Stimulated activated CD8-positive, alpha-beta memory T cell treated with anti-CD3 and anti-CD28 coated beads, Interleukin-4, amount 100 ng/mL, for 48 hours (primary cell): ENCODE measurements around the gene SCOC.
"Not testable (repeated sequence)": the region's sequence is repeated elsewhere in the genome, so short reads cannot be mapped to it uniquely, and the experiment has no call there.

Source experiments
- DNase-seq: peaks from one replicate; pipeline ENCODE4 v3.0.0-alpha.2; 2020

SCOC gene

DNA sequence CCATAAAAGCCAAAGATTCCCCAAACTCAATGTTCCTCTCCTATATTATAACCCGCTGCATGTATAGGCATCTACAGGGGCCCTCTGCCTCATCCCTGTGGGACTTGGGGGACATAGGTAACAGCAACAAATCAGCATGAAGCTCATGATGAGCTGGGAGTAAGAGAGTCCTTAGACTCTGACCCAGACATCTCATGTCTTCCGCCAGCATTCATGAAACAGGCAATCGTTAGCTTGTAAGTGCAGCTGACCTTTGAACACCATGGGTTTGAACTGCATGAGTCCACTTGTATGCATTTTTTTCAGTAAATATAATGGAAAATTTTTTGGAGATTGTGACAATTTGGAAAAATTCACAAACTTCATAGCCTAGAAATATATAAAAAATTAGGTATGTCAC, 10.4 kb upstream of the SCOC start:
- no peak for DNase-seq

DNA sequence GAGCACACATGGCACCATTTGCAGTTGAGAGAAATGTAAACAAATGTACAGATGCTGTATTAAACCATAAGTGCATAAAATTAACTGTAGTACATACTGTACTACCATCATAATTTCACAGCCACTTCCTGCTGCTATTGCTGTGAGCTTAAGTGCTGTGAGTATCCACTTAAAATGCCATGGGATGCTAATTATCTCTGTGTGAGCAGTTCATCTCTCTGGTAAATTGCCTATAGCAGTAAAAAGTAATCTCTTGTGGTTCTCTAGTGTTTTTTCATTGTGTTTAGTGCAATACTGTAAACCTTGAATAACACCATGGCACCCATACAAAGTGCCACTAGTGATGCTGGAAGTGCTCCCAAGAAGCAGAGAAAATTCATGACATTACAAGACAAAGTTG, 9.9 kb upstream of the SCOC start:
- DNase-seq, result no peak

DNA sequence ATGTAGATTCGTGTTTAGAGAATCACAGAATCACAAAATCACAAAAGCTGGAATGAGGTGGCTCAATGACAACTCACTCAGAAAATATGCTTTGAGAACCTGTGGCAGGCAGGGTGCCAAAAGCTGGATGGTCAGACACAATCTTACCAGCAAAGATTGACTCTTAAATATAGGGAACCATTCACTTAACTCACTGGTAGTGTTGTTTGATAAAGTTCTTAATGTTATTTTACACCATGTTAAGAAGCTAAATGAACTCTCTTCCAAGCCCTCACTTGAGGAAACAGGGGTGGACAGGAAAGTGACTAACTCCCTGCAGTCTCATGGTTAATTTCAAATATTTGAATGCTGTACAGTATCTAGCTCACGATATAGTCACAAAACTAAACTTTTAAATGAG, 5.7 kb upstream of the SCOC start:
- no peak for DNase-seq

DNA sequence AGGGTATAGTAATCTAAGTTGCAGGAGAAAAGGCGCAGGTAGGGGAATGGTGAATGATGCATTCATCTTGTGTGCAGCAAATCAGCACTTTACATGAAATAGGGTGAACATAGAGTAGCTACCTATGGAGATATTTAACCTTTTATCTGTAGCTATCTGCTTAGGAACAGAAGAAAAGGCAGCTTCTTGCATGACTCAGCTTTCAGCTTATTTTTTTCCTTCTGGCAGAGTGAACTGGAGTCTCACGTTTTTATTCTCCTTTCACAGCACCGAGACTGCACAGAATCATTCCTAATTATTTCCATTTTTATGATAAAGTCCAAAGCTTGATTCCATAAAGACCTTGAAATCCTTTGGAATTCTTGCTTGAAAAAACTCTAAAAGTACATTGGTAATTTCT, 4.8 kb upstream of the SCOC start:
- no peak for DNase-seq

DNA sequence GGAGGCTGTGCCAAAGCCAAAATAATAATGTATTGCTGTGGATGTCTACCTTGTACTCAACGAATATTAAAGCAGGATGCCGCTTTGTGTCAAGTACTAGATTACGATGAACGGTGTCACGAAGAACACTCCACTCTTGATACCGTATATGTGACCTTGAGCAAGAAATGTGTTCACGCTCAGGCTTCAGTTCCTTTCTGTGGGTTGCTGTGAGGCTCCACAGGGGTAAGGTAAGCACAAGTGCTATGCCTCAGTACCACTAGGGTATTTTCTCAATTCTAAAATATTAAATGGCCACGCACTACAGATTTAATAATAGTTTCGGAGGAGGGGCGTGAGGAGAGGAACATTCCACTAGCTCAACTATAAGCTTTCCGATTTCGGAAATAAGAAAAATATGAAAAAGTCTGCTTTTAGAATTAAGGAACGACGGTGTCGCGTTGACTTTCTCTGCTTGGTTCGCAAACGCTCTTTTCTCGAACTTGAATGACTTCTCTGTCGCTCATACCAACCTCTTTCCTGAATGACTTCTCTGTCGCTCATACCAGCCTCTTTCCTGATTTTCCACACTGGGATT, 607 bp upstream of the SCOC start:
- DNase-seq, result peak; percentile 34

DNA sequence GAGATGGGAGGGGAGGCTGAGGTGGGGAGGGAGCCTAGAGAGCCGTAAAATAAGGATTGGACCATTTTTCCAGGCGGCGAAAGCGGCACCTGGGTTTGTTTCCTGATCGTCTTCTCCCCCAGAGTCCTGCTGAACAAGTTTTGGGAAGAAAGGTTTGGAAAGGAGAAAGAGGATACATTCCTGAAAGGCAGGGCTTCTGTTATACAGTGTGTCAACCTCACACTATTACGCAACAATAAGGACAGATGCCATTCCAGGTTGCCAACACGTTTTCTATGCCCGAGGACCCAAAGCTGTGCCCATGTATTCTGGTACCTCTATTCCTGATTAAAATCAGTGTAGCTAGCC, 658 bp downstream of the SCOC start:
- no peak for DNase-seq

DNA sequence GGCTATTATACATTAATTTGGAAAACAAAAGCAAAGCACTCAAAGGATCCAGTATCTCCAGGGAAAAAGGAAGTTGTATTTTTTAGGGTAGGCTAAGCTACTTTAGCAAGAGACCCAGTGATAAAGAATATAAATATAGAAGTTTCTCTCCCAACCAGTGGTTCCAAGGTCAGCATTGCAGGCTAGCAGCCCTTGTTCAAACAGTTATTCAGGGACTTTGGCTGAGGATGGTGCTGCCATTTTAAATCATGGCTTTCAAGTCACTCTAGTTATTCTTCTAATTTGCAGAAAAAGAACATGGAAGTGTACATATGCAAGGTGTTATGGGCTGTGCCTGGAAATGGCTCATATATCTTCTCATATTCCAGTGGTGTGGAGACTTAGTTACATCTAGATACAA, 9.3 kb downstream of the SCOC start:
- DNase-seq, result no peak

DNA sequence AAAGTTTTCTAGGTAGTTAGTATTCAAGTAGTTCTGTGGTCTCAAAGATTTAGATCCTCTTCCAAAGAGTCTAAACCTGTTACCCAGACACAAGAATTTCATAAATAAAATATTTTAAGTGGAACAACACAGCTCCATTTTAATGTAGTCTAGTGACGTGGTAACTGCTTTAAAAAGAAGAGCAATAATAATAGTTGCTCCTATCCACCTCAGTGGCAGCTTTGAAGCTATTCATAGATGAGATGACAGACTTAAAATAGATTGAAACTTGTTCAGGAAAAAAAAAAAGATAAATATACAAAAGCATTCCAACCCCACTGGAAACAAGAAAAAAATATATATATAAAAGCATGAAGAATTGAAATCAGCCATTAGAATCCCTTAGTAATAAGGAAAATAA, 14.6 kb downstream of the SCOC start:
- DNase-seq, result no peak

DNA sequence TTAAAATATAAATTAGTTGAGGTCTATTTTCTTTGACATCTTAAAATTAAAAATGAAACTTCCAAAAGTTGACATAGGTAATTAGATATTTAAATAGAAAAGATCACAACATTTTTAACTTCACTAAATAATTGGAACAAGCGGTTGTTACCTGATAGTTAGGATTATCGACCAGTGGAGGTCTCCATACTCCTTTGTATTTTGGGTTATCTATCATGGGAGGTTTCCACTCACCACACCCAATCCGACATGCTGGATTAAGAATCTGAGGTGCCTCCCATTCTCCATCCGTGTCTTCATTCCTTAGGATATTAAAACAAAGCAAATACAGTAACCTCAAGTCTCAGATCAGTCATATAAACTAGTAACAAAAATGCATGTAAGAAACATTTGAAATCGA, 22.2 kb downstream of the SCOC start:
- DNase-seq, result no peak

DNA sequence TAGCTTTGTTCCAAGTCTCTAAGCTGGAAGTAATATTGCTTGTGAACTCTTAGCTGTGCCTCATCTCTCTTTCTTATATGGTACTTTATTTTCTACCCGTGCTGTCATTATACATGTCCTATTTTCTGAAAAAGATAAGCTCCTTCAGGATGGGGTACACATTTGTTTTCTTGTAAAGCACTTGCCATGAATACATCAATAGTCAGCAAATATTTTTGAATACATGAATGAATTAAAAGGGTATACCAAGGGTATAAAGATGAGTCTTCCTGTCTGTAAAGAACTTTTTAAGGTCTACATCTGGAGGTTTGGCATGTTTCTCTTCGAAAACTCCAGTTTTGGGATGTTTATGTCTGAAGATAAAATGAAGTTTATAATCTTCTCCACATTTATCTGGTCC, 26.7 kb downstream of the SCOC start:
- DNase-seq, result no peak

DNA sequence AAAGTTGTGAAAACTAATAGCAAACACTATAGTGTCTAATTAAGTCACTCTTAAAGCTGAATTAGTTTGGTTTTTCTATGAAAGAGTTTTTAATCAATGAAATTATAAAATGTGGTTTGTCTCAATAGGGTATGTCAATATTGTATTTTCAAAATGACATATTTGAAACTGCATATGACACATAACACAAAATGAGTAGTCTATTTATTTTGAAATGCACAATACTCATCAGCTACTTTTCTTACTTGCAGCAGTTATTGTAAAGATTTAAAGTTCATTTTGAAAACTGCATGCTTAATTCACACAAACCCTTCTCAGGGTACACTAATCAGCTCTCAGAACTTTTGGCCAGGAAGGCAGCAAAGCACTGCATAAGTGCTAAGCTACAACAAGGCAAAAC, 32.8 kb downstream of the SCOC start:
- no peak for DNase-seq

DNA sequence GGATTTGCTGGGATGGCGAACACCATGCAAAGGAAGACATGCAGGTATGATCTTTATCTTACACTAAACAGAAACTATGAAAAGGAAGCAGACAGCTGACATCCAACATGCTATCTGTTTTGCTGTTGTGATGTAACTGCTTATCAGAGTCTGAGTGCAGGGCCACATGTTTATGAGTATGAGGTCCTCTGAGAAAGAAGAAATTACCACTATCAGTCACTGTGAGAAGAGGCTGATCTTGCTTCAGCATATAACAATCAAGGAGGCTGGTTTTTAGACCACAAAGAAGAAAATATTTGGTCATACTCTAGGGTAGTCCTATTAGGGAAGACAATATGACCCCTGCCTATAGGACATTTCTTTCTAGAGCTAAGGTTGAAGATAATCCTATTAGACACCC, 35.5 kb downstream of the SCOC start:
- DNase-seq, result no peak

DNA sequence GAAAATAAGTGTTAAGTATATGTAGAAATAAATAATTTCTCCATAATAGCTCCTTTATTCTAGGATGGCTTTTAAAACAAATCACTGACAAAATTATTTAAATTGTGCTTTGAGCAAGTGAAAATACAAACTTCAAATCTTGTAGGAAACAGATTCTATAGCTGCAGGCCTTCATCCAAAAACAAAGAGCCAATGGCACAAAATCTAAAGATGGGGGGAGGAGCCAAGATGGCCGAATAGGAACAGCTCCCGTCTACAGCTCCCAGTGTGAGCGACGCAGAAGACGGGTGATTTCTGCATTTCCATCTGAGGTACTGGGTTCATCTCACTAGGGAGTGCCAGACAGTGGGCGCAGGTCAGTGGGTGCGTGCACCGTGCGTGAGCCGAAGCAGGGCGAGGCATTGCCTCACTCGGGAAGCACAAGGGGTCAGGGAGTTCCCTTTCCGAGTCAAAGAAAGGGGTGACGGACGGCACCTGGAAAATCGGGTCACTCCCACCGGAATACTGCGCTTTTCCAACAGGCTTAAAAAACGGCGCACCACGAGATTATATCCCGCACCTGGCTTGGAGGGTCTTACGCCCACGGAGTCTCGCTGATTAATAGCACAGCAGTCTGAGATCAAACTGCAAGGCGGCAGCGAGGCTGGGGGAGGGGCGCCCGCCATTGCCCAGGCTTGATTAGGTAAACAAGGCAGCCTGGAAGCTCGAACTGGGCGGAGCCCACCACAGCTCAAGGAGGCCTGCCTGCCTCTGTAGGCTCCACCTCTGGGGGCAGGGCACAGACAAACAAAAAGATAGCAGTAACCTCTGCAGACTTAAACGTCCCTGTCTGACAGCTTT, 39.9 kb downstream of the SCOC start:
- not testable (repeated sequence) for DNase-seq

DNA sequence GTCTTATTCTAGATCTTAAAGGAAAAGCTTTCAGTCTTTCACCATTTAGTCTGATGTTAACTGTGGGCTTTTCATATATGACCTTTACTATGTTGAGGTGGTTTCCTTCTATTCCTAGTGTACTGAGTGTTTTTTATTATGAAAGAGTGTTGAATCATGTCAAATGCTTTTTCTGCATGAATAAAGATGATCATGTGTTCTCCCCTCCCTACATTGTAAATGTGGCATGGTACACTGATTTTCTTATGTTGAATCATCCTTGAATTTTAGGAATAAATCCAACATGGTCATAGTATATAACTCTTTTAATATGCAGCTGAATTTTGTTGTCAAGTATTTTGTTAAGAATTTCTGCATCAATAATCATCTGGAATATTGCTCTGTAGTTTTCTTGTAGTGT, 49.7 kb downstream of the SCOC start:
- no peak for DNase-seq

DNA sequence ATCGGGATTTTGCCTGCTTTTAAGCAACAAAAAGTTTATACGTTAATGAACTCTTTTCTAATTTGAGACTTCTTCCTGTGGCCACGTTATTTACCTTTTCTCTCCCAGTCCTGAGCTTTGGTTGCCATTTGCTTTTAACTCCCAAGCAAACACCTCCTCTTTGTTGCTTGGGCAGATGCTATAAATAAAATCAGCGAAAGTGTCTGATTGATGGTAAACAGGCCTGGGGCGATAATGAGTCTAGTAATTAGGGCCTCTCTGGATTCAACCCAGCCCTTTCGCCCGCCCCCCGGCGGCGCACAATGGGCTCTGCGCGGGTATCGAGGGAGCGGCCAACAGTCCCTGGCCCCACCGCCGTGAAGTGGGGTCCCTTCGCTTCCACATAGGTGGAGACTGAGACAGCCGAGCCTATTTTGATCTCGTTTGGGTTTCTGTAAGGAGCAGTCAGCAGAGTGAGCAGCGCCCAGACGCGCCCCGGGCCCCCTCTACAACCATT, 53.2 kb downstream of the SCOC start:
- DNase-seq, result peak; percentile 32

DNA sequence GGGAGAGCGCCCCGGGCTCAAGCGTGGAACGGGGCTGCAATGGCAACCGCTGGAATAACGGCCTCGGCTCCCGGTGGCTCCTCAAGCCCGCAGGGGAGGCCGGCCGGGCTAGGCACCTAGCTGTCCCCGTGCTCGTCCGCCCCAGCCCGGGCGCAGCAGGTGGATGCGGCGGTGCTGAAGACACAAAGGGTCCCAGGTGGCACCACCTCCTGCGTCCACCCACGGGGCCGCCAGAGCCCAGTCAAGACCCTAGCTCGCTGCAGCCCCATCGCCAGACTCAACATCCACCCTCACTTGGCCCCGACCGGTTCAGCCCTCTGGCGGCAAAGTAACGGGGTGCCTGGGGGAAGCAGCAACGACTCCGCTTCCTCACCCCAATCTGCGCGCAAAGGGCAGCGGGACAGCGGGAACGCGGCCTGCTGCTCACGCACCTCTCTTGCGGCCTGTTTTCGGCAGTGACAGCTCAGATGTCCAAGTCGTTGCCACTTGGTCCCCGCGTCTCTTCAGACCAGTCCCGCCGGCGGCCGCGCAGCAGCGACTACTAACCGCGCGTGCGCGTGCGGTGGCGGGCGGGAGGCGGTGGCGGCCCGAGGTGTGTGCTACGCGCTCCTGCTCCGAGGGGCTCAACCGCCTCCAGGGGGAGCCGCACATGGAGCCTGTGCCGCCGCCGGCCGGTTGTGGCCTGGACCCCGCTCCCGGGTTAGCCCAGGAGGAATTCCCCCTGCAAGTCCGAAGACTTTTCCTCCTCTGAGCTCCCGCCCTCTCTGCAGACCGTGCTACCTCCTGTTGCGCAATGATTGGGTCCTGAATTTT, 53.9 kb downstream of the SCOC start, which contains the start of gene CLGN:
Gene CLGN (minus strand): TSS at position 543 of the 813 bp plus-strand sequence. CDS start 14,570 bp downstream, outside the sequence.
- peak; percentile 74 for DNase-seq

DNA sequence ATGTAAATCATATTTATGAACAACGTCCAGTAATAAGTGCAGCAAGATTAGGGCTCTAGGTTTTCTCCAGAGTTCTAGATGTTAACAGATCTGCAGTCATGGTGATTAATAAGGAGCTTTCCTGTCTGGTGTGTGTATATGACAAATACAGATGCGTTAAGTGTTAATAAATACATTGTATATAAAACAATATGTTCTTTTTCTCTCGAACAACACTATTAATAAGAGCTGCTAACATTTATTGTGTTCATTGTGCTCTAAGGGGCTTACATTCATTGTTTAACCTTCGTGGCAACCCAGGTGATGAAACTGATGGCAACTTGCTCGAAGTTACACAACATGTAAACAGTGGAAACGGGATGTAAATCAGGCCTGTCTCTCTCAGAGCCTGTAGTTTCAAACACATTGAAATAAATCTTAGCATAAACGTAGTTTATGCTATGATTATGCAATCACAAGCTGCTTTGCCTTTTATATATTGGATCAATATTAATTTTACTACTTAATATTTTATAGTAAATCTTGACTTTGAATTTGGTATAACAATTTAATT, 54.5 kb downstream of the SCOC start:
- DNase-seq, result no peak
